NCI-H1417 (cell line): ENCODE data around the gene LRRC47.

ENCODE experiments used
- DNase-seq, 3 experiments: peaks; one replicate each; lab custom pipeline; 2025; lab: John Stamatoyannopoulos, UW

LRRC47 gene

GRCh38 chr1:3733883-3734589 lies 62.3 kb downstream of the LRRC47 start:
- no peak for DNase-seq

DNA sequence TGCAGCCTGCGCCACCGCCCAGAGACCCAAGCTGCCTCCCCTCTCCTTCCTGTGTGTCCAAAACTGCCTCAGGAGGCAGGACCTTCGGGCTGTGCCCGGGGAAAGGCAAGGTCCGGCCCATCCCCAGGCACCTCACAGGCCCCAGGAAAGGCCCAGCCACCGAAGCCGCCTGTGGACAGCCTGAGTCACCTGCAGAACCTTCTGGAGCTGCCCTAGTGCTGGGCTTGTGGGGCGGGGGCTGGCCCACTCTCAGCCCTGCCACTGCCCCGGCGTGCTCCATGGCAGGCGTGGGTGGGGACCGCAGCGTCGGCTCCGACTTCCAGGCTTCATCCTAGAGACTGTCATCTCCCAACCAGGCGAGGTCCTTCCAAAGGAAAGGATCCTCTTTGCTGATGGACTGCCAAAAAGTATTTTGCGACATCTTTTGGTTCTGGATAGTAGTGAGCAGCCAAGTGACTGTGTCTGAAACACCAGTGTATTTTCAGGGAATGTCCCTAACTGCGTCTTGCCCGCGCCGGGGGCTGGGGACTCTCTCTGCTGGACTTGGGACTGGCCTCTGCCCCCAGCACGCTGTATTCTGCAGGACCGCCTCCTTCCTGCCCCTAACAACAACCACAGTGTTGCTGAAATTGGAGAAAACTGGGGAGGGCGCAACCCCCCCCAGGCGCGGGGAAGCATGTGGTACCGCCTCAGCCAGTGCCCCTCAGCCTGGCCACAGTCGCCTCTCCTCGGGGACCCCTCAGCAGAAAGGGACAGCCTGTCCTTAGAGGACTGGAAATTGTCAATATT lies 63.0 kb downstream of the LRRC47 start:
- DNase-seq, result no peak

GRCh38 chr1:3732434-3733093 lies 63.7 kb downstream of the LRRC47 start:
- DNase-seq, result no peak

DNA sequence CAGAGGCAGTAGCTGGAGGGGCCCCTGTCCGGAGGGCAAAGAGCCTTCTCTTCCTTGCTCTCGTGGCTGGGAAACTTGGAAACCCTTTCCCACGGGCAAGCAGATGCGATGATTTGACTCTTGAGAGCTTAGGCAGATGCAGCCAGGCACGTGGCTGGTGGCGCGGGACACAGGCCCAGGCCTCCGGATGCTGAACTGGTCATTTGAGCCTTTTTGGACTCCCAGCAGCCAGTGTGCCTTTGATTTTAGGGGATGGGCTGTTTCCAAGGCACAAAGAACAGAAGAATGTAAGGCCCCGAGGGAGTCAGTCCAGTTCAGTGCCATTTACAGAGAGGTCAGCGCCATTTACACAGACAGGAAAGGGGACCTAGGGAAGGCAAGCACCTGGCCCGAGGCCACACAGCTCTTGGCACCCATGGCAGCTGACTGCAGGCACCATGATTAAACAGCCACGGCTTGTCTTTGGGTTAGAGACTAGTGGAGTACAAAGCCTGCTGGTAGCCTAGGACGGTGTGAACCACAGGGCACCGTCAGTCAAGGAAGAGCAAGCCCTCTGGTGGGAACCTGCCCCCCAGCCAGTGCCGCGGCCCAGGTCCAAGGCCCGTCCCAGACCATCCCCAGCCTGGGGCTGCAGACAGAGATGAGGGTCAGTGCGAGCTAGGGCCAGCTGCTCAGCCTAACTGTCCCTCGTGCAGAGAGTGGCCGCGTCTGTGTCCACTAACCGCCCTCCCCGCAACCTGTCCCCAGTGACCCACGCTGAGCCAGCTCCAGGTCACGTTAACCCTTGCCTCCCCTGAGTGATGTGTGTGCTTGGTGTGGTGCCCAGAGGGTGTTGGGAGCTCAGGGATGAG lies 64.5 kb downstream of the LRRC47 start:
- no peak for DNase-seq

DNA sequence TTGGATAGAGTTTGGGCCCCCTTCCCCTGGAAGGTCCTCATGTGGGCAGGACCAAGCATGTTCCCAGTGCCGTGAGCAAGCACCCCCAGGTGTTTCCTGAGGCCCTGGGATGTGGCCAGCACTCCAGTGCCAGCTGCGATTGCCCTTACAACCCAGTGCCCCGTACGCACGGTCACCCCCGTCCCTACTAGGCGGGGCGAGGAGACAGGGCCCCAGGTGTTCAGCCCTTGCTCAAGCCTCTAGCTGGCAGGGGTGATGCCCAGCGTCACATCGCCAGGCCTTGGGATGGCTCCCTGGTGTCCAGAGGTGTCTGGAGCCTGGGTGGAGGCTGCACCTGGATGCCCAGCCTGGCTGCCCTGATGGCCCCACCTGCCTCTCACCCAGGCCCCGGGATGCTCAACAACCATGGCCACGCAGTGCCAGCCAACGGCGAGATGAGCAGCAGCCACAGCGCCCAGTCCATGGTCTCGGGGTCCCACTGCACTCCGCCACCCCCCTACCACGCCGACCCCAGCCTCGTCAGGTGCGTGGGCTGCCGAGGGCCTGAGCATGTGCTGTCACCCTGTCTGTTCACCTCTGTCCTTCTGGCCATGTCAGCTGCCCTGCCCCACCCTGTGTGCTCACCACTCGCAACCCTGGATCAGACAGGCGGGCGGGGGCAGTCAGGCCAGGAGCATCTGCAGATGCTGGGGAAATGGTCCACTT lies 65.6 kb downstream of the LRRC47 start:
- DNase-seq, result no peak

- DNase-seq, result no peak
These were observed 66.4 kb downstream of the LRRC47 start for GRCh38 chr1:3729594-3730542.
